Activated gamma-delta T cell treated with Interleukin-2 at 50 U/mL for 16 hours (primary cell): ENCODE measurements around the gene KCTD19.

Experiments used
- DNase-seq: peaks from one replicate; pipeline ENCODE4 v3.0.0-alpha.2; 2020

KCTD19 gene

GRCh38 chr16:67241008-67241900, 85.3 kb downstream of the KCTD19 start:
- no peak for DNase-seq

GRCh38 chr16:67240506-67240905, 86.0 kb downstream of the KCTD19 start:
- no peak for DNase-seq
